ENCODE measurements around the gene DPF1.

- no peak for TF ChIP-seq CTCF (IDR thresholded peaks at IDR 0.05; ENCODE audit: low read depth, low read length)
- no peak for TF ChIP-seq EZH2phosphoT487 (IDR thresholded peaks at IDR 0.05; ENCODE audit: low read depth)
Observed at GRCh38 chr19:38250821-38251563, 27.0 kb upstream of the DPF1 start.
